Kidney (tissue), 14 donors: ENCODE measurements around the gene ZNF618. TPM values are rescaled to one million over a fixed set of nuclear protein-coding genes. Genes with fewer than 3 reads are reported as not detected.
"Not testable (repeated sequence)": the region's sequence is repeated elsewhere in the genome, so short reads cannot be mapped to it uniquely, and the experiment has no call there.

Experiments used
- DNase-seq, 5 donors: peaks; one replicate each; pipeline ENCODE4 v3.0.0-alpha.2; 2013 to 2020
- FAIRE-seq: peaks from 2 replicates; lab custom pipeline; 2012; peaks lifted over from hg19 to GRCh38; lab: Jason Lieb, UNC
- H3K27ac ChIP-seq, 2 donors: one replicate each; pipeline ENCODE4 v1.7.0; 2013; ENCODE audit warnings: low read depth in 2 of 2, low read length in 2 of 2, inconsistent platforms in 1 of 2
- H3K27me3 ChIP-seq: one replicate; pipeline ENCODE4 v1.7.1; 2013; ENCODE audit warnings: low read length, inconsistent platforms; ENCODE audit not compliant: control insufficient read depth, insufficient read depth
- H3K36me3 ChIP-seq, 3 donors: one replicate each; pipeline versions ENCODE4 v1.7.0 to v1.7.1; 2013; ENCODE audit warnings: low read length in 3 of 3, control low read depth in 1 of 3, inconsistent platforms in 1 of 3; ENCODE audit not compliant: insufficient read depth in 3 of 3, control insufficient read depth in 2 of 3
- H3K4me1 ChIP-seq, 3 donors: one replicate each; pipeline versions ENCODE4 v1.7.0 to v1.7.1; 2013; ENCODE audit warnings: low read length in 3 of 3, inconsistent platforms in 1 of 3, low read depth in 1 of 3; ENCODE audit not compliant: control insufficient read depth in 2 of 3, insufficient read depth in 2 of 3
- H3K4me3 ChIP-seq, 3 donors: one replicate each; pipeline versions ENCODE4 v1.7.0 to v1.8.1; 2013; ENCODE audit warnings: low read length in 3 of 3, control low read depth in 1 of 3, inconsistent platforms in 1 of 3
- H3K9ac ChIP-seq, 3 donors: one replicate each; pipeline versions ENCODE4 v1.7.0 to v1.7.1; 2013; ENCODE audit warnings: low read length in 3 of 3, control low read depth in 1 of 3, inconsistent platforms in 1 of 3
- H3K9me3 ChIP-seq, 3 donors: one replicate each; pipeline versions ENCODE4 v1.7.0 to v1.7.1; 2013; ENCODE audit warnings: low read length in 3 of 3, control low read depth in 1 of 3, inconsistent platforms in 1 of 3; ENCODE audit not compliant: control insufficient read depth in 2 of 3, insufficient read depth in 1 of 3
- intact Hi-C: fragments of 100-400 bp; cut with DNase I; formaldehyde crosslinking; loops from one replicate; pipeline ENCODE4 v1.11.1; 2022
- polyA plus RNA-seq: library from polyadenylated mRNA; stranded (reverse); fragments of 350-450 nt; fragmentation: Illumina TruSeq; extraction: RNeasy Lipid Tissue Mini Kit (QIAGEN cat#74804); gene quantifications from one replicate; pipeline ENCODE4 v1.2.3, GENCODE V29; 2014; ENCODE audit warnings: low read depth, low replicate concordance; ENCODE audit not compliant: insufficient read depth
- total RNA-seq: library from RNA; stranded (reverse); fragmentation: NEBNext Ultra II Directional; extraction: Animal tissue kit (Norgen Biotek cat#: 25700); gene quantifications from one replicate; pipeline ENCODE4 v1.2.1, GENCODE V29; 2021
- TF ChIP-seq, protein P1 (sequence below): IDR thresholded peaks from 3 replicates; pipeline ENCODE4 v1.5.1; 2012; ENCODE audit warnings: mild to moderate bottlenecking, moderate library complexity, borderline replicate concordance; ENCODE audit not compliant: insufficient read depth; ENCODE audit errors: extremely low read depth
- donor health status: control.
- donor health status: control.
- donor health status: control.
- donor health status: control.
- donor health status: control.
- donor health status: DM: yes; HTN: yes; CAD: no.
- donor health status: Normal renal cell carcinoma (clear cell type).

ZNF618 gene
- total and polyA plus RNA-seq, 2 donors from 2014 or later = 5.6 to 31.9 TPM

DNA sequence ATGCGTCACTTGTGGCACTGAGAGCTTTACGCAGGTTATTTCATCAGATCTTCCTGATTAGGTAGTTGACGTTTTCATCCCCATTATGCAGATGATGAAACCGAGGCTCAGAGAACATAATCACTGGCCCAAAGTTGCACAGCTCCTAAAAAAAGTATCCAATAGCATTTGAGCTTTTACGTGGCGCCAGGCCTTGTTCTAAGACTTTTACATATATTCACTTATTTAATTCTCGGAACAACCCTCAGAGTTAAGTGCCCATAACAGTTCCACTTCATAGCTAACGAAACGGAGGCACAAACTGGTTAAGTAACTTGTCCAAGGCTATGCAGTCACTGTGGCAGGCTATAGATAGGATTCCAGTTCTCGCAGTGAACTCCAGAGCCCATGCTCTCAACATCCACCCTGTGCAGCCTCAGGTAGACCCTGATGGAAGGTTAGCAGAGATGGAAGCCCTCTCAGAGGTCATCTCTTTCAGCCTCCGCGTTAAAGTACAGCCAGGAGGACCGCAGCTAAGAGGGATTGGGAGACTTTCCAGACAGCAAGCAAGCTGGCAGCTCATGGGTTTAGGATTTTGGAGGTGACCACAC lies 162.7 kb downstream of the ZNF618 start:
- DNase-seq = peak in 2 of 5 donors; percentile 6 to 29
- H3K27ac ChIP-seq = peak overlapping the region in 1 of 2 donors; percentile 5
- H3K27me3 ChIP-seq = no peaks in the 10 kb centered on the region
- TF ChIP-seq, protein P1, sequence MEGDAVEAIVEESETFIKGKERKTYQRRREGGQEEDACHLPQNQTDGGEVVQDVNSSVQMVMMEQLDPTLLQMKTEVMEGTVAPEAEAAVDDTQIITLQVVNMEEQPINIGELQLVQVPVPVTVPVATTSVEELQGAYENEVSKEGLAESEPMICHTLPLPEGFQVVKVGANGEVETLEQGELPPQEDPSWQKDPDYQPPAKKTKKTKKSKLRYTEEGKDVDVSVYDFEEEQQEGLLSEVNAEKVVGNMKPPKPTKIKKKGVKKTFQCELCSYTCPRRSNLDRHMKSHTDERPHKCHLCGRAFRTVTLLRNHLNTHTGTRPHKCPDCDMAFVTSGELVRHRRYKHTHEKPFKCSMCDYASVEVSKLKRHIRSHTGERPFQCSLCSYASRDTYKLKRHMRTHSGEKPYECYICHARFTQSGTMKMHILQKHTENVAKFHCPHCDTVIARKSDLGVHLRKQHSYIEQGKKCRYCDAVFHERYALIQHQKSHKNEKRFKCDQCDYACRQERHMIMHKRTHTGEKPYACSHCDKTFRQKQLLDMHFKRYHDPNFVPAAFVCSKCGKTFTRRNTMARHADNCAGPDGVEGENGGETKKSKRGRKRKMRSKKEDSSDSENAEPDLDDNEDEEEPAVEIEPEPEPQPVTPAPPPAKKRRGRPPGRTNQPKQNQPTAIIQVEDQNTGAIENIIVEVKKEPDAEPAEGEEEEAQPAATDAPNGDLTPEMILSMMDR = no peak
- no peaks in the 10 kb centered on the region for H3K9me3 ChIP-seq
- no peak overlapping the region for H3K9ac ChIP-seq
- intact Hi-C loops = no loop called here
- peaks cover 6 to 28% (median 16%) of the 10 kb centered on the region in 3 donors for H3K36me3 ChIP-seq
- H3K4me1 ChIP-seq = peaks cover 0 to 3% (median 0%) of the 10 kb centered on the region in 3 donors
- no peak overlapping the region for H3K4me3 ChIP-seq
- FAIRE-seq = no peak

DNA sequence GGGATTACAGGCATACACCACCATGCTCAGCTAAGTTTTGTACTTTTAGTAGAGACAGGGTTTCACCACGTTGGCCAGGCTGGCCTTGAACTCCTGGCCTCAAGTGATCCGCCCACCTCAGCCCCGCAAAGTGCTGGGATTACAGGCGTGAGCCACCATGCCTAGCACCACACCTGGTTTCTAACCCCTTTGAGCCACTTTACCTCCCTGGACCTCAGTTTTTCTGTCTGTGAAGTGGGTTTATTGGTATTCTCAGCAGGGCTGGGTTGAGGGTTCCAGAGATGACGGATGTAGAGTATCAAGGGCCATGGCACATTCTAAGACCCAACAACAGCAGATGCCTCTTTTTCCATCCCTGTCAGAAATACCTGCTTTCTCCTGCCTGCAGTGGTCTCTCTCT lies 163.4 kb downstream of the ZNF618 start:
- Histone ChIP-seq H3K27ac (no peak overlapping the region), H3K36me3 (peaks cover 6 to 22% (median 16%) of the 10 kb centered on the region in 3 donors), H3K27me3 (no peaks in the 10 kb centered on the region), H3K9me3 (no peaks in the 10 kb centered on the region), H3K9ac (no peak overlapping the region), H3K4me3 (no peak overlapping the region), H3K4me1 (peaks cover 0 to 3% (median 0%) of the 10 kb centered on the region in 3 donors)
- intact Hi-C loops = no loop called here
- FAIRE-seq = no peak
- DNase-seq = peak in 2 of 5 donors; percentile 3 to 20
- TF ChIP-seq, protein P1 = no peak

DNA sequence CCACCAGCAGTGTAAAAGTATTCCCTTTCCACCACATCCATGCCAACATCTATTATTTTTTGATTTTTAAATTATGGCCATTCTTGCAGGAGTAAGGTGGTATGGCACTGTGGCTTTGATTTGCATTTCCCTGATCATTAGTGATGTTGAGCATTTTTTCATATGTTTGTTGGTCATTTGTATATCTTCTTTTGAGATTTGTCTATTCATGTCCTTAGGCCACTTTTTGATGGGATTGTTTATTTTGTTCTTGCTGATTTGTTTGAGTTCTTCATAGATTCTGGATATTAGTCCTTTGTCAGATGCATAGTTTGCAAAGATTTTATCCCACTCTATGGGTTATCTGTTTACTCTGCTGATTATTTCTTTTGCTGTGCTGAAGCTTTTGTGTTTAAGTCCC lies 167.6 kb downstream of the ZNF618 start:
- H3K27ac ChIP-seq, H3K4me3 ChIP-seq, FAIRE-seq, DNase-seq, H3K9ac ChIP-seq, H3K4me1 ChIP-seq, H3K27me3 ChIP-seq, intact Hi-C loops, H3K9me3 ChIP-seq: not testable (repeated sequence)
- peaks cover 6 to 19% (median 16%) of the 10 kb centered on the region in 3 donors for H3K36me3 ChIP-seq

DNA sequence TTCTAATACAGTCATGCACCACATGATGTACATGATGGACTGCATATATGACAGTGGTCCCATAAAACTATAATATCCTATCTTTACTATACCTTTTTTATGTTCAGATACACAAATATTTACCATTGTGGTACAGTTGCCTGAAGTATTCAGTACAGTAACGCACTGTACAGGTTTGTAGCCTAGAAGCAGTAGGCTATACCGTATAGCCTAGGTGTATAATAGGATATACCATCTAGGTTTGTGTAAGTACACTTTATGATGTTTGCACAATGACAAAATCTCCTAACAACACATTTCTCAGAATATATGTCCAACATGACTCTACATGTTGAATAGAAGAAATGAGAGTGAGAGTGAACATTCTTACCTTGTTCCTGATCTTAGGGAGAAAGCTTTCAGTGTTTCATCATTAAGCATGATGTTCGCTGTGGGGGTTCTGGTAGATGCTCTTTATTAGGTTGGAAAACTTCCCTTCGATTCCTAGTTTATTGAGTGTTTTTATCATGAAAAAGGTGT lies 170.2 kb downstream of the ZNF618 start:
- no peak overlapping the region for H3K27ac ChIP-seq

More for the DNA sequence above, 170.2 kb downstream of the ZNF618 start:
- H3K4me3 ChIP-seq = no peak overlapping the region
- intact Hi-C loops = no loop called here
- peaks cover 8 to 43% (median 30%) of the 10 kb centered on the region in 3 donors for H3K36me3 ChIP-seq
- H3K4me1 ChIP-seq = no peaks in the 10 kb centered on the region
- H3K9ac ChIP-seq = no peak overlapping the region
- H3K27me3 ChIP-seq = no peaks in the 10 kb centered on the region
- H3K9me3 ChIP-seq = no peaks in the 10 kb centered on the region
- FAIRE-seq = no peak
- TF ChIP-seq, protein P1 = no peak
- no peak for DNase-seq
